Astrocyte of the spinal cord (primary cell): ENCODE measurements around the gene MME.

ENCODE experiments used
- DNase-seq: peaks from one replicate; pipeline ENCODE4 v3.0.0; 2011; ENCODE audit warnings: low read depth, low spot score
- H3K4me3 ChIP-seq: 2 replicates; pipeline ENCODE4 v1.5.1; 2011; ENCODE audit warnings: low read depth, mild to moderate bottlenecking, low read length, moderate library complexity
- in situ Hi-C: cut with HindIII; loops from 2 replicates; pipeline ENCODE4 v1.10.0; 2017; ENCODE audit warnings: low sequenced_read_pairs
- TF ChIP-seq, protein P1 (sequence below): IDR thresholded peaks from 2 replicates; pipeline ENCODE4 v1.5.1; 2012; ENCODE audit warnings: low read depth, mild to moderate bottlenecking, low read length, inconsistent platforms

MME gene

DNA sequence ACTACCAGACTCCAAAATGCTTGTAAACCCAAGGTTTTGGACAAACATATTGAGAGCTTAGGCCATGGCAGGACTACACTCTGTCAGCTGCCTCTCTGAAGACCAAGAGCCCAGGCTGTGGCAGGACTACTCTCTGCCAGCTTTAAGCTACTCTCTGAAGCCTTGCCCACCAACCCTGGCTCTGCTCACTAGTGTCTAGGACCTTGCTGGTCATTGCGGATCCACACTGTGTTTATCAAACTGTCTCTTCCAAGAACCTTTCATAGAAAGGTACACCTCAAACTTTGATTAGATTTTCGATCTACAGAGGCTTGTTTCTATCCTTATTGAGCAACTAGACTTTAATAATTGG, 41.9 kb upstream of the MME start:
- in situ Hi-C loops = no loop called here
- H3K4me3 ChIP-seq = no peak overlapping the region
- no peak for DNase-seq
- TF ChIP-seq, protein P1, sequence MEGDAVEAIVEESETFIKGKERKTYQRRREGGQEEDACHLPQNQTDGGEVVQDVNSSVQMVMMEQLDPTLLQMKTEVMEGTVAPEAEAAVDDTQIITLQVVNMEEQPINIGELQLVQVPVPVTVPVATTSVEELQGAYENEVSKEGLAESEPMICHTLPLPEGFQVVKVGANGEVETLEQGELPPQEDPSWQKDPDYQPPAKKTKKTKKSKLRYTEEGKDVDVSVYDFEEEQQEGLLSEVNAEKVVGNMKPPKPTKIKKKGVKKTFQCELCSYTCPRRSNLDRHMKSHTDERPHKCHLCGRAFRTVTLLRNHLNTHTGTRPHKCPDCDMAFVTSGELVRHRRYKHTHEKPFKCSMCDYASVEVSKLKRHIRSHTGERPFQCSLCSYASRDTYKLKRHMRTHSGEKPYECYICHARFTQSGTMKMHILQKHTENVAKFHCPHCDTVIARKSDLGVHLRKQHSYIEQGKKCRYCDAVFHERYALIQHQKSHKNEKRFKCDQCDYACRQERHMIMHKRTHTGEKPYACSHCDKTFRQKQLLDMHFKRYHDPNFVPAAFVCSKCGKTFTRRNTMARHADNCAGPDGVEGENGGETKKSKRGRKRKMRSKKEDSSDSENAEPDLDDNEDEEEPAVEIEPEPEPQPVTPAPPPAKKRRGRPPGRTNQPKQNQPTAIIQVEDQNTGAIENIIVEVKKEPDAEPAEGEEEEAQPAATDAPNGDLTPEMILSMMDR = no peak

DNA sequence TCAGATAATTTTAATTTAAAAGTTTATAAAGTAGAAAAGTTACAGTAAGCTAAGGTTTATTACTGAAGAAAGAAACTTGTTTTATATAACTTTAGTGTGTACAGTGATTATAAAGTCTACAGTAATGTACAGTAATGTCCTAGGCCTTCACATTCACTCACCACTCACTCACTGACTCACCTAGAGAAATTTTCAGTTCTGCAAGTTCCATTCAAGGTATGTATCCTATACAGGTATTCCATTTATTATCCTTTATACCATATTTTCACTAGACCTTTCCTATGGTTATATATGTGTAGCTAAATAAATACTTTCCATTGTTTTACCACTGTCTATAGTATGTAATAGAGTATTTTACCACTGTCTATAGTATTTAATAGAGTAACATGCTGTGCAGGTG, 33.2 kb upstream of the MME start:
- in situ Hi-C loops = no loop called here
- no peak overlapping the region for H3K4me3 ChIP-seq
- no peak for DNase-seq
- TF ChIP-seq, protein P1 = no peak

DNA sequence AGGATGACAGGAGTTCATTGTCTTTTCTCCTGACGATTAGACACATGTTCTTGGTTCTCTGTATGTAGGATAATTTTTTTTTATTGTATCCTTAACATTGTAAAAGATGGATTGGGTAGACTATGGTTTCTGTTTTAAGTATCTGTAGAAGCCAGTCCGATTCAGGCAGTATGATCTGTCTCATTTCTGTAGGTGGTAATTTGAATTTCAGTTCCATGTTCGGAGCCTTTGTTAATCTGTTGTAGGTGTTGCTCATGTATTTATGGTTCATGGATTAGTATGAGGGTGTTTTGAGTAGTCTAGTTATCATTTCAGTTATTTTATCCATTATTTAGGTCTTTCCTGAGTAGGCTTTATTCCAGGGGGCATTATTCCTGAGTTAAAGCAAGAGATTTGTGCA, 32.4 kb upstream of the MME start:
- no peak for DNase-seq
- in situ Hi-C loops = no loop called here
- H3K4me3 ChIP-seq = no peak overlapping the region
- TF ChIP-seq, protein P1 = no peak

DNA sequence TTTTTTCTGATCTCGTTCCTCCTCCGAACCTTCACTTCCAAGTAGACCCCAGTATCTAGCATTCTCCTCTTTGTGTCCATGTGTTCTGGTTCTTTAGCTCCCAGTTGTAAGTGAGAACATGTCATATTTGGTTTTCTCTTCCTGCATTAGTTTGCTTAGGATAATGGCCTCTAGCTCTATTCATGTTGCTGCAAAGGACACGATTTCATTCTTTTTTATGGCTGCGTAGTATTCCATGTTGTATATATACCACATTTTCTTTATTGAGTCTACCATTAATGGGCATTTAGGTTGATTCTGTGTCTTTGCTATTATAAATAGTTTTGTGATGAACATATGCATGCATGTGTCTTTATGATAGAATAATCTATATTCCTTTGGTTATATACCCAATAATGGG, 30.2 kb upstream of the MME start:
- DNase-seq = no peak
- no peak overlapping the region for H3K4me3 ChIP-seq
- TF ChIP-seq, protein P1 = no peak
- in situ Hi-C loops = no loop called here

DNA sequence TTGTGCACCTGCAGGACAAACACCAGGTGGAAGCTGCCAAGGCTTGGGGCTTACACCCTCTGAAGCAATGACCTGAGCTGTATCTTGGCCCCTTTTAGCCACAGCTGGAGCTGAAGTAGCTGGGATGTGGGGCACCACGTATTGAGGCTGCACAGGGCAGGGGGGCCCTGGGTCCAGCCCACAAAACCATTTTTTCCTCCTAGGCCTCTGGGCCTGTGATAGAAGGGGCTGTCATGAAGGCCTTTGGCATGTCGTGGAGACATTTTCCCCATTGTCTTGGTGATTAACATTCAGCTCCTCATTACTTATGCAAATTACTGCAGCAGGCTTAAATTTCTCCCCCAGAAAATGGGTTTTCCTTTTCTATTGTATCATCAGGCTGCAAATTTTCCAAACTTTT, 27.6 kb upstream of the MME start:
- DNase-seq = no peak
- TF ChIP-seq, protein P1 = no peak
- in situ Hi-C loops = no loop called here
- no peak overlapping the region for H3K4me3 ChIP-seq

DNA sequence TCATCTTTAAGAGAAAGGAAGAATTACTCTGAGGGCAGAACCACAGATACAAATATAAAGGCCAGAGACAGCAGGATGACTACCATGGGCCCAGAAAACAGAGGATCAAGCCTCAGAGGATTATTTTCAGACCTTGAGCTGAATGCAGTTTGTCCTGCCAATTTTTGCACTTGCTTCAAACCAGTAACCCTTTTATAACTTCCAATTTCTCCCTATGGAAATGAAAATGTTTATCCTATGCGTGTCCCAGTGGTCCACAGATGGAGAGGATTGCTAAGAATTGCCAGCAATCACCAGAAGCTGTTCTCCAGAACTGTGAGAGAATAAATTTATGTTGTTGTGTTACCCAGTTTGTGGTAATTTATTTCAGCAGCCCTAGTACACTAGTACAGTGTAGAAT, 26.4 kb upstream of the MME start:
- DNase-seq = no peak
- TF ChIP-seq, protein P1 = no peak
- H3K4me3 ChIP-seq = no peak overlapping the region
- in situ Hi-C loops = no loop called here

DNA sequence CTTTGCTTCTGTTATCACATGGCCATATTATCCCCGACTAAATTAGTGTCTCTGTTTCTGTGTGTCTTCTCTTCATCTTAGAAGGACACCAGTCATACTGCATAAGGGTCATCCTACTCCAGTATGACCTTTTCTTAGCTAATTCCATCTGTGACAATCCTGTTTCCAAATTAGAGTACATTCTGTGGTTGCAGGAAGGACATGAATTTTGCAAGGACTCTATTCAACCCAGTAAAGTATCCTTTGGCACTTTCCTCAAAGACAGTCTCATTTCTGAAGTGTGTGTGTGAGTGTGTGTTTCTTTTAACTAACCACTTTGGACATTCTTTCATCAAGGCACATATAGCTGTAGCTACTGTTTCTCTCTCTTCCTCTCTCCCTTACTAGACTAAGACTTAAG, 15.2 kb upstream of the MME start:
- in situ Hi-C loops = no loop called here
- no peak overlapping the region for H3K4me3 ChIP-seq
- no peak for DNase-seq
- TF ChIP-seq, protein P1 = no peak
